ENCODE measurements around the gene CCDC175.
A peak's percentile ranks its signal among the peaks of the same experiment; 100 is the strongest.

CCDC175 gene

DNA sequence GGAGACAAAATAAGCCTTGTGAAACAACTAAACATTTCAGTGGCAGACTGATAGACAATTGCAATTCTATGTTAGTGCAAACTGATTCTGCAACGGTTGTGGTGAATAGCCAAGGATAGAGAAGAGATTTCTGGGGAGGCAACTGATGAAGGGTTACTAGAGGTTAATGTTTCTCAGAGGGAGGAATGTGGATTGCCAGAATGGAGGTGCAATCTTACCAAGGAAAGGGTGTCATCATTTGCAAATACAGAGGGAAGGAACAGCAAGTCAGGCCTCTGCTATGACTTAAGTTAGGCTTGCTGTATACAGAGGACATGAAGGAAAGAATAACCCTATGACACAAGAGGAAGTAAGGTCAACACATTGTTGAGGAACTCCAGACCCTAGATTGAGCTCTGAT is 35.8 kb downstream of the CCDC175 start:
- DNase-seq (ENCODE audit: low read depth): no peak

DNA sequence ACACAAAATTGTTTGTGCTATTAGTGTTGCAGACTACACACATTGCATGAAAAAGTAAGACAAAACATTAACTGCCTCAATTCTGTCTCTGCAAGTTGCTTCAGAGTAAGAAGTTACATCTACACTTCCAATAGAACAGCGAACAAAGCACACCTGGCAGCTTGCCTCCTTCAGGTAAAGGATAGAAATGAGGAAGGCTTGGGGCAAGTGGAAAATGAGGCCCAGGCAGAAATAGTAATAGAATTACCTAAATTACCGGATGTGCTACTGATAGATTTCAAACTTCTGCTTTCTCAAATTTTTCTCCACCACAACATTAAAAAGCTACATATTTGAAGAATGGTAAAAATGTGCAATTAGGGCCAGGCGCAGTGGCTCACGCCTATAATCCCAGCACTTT is 37.7 kb downstream of the CCDC175 start:
- no peak for DNase-seq (ENCODE audit: low read depth)

DNA sequence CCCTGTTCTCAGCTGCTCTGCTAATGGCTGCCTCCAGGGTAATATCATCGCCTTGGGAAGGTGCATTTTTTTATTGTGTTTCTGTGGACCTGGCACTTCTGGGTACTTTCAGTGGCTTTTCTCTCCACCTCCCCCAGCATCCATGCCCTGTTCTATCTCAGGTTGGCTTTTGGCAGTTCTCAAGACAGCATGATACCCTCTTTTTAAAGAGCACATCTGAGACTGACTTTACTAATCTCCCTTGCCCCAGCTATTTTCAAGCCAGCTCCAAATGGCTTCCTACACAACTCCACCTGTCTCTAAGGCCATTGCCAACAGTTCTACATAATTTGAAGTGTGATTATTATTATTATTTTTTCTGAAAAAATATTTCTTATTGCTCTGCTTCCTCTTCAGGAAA is 39.1 kb downstream of the CCDC175 start:
- DNase-seq (ENCODE audit: low read depth): no peak

DNA sequence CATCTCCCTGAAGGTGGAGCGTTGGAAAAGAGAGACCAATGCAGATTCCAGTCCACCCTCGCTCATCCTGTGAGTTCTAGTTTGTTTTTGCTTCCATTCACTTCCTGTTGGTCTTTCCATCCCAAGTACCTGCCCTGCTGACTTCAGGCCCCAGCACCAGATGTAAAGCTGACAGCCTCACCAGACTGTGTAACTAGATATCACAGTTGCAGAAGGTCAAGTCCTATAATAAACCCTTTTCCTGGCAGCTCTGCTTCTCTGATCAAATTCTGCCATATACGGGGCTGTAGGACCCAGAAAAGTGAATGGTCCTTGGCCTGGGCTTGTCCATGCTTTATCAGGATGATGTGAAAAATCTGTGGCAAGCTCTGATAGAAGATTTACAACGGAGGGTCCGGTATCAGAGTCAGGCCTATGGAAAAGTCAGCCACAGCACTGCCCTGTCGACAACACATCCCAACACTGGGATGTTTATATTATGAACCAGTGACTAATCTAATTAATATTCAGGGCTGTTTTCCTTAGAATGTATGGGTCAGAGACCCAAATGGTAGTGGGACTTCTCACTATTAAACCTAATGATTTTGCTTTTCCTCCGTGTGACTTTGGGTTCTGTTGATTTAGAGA is 42.1 kb downstream of the CCDC175 start:
- no peak for DNase-seq (ENCODE audit: low read depth)

DNA sequence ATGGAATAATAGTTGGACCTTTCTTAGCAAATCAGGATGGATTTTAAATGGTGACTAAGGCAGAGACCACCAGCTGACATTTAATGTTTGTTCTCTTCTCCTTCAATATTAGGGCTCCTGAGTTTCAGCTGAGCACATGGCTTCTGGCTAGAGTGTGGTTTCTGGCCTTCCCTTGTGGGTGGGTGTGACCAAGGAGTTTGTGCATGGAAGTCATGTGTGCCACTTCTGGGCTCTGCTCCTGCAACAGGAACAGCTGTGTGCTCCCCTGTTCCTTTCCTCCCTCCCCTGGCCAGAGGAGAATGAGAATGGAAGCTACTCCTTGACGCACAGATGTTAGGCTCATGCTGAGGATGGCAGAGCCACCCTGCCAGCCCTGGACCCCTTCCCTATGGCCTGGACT is 44.2 kb downstream of the CCDC175 start:
- no peak for DNase-seq (ENCODE audit: low read depth)

DNA sequence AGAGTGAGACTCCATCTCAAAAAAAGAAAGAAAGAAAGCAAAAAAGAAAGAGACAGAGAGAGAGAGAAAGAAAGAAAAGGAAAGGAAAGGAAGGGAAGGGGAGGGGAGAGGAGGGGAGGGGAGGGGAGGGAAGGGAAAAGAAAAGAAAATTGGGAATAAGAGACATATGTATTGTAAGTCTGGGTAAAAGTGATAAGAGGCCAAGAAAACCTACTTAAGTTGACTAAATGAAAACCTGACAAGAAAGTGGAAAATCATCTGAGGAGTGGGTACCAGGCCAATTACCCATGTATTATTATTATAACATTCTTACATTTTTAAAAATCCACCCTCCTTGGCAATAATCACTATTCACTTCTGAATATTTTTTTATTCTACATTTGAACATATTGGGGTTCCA is 46.3 kb downstream of the CCDC175 start:
- no peak for DNase-seq (ENCODE audit: low read depth)

DNA sequence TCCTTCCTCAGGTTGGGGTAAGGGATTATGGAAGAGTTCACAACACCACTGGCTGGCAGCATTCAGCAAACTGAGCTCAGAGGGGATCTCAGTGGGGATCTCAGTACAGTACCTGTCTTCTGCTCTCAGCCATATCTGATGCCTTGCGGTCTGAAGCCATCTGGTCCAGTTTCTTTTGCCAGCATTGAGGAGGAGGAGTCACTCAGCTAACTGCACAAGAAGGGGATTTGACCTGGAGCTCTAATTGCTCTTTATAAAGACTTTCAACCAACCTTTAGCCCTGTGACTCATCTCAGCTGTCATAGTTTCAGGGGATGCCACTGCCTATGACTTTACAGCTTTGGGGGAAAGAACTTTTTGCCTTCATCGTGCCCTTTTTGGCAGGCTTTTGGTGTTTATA is 47.4 kb downstream of the CCDC175 start:
- DNase-seq (ENCODE audit: low read depth): no peak

DNA sequence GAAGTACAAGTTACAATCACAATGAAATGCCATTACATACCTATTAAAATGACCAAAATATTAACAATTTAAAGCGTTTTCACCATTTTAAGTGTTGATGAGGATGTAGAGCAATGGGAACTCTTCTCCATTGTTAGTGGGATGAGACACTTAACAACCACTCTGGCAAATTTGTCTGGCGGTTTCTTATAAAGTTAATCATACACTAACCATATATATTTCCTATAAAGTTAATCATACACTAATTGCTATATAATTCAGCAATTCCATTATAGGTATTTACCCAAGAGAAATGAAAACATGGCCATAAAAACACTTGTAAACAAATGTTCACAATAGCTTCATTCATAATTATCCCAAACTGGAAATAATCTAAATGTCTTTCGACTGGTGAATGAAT is 56.4 kb downstream of the CCDC175 start:
- no peak for DNase-seq (ENCODE audit: low read depth)

DNA sequence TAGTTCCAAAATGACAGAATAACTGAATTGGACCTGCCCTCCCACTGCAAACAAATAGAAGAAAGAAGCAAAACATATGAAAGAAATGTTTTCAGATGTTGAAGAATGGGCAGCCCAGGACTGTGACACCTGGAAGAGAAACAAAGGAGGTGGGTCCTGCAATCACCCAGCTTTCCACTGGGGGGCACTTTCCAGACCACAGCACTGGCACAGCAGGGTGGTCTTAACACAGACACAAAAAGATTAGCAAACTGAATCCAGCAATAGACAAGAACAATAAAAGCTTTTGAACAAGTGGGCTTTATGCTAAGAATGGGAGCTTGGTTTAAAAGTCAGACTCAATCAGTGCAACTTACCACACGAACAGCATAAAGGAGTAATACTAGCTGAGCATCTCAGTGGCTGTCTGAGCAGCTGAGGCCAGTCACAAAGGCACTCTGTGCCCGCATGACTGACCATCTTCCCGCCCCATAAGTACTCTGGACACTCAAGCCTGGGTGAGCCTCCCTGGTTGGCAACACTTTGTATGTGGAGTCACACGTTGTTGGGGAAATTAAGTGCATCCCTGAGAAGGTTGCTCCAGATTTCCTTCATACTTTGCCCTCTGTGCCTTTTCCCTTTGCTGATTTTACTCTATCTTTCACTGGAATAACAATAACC is 64.6 kb downstream of the CCDC175 start:
- no peak for DNase-seq (ENCODE audit: low read depth)

DNA sequence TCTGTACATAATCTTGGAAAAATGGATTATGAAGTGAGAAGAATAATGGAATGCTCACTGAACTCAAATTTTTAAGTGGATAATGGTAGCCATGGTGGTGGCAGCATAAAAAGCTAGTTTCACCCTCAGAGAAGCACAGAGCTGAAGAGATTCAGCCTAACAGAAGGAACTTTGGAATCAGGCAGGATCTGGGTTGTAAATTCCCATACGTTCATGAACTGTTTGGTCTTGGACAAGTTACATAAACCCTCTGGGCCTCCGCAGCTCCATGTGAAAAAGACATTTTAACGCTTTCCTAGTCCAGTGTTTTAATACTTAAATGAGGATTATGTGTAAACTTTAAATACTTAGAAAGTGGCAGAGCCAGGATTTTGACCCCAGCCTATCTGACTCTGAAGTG is 65.6 kb downstream of the CCDC175 start:
- DNase-seq (ENCODE audit: low read depth): no peak

DNA sequence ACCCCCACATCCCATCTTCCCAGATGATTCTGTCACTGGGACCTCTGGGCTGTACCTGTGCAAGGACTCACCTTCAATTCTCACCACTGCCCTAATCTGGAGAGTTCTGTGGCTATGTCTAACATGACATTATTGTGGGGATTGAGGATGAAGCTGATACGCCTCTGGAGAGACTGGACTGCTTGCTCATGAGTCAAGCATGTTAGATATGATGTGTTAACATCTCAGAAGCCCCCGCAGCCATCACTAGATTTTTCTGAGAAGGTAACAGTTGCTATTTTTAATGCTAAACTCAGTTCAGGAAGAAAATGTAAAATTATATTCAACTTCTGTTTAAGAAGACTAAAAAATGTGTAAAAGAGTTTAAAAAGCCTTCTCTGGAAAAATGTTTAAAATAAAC is 66.6 kb downstream of the CCDC175 start:
- DNase-seq (ENCODE audit: low read depth): no peak

DNA sequence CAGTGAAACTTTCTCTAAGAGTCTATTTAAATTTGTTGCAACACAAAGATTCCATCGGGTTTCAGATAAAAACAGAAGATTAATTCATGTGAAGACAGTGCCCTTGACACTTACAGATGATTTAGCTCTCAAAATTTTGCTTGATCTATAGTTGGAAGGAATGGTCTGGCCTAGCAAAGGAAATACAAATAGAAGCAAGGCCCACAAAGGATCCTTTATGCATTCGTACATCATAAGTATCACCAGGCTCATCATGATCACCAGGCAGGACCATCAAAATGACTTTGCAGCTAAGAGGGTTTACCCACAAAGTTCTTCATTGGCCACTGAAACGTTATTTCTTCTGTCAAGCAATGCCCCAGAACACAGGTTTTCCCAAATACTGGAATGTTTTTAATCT is 67.5 kb downstream of the CCDC175 start:
- DNase-seq (ENCODE audit: low read depth): no peak

DNA sequence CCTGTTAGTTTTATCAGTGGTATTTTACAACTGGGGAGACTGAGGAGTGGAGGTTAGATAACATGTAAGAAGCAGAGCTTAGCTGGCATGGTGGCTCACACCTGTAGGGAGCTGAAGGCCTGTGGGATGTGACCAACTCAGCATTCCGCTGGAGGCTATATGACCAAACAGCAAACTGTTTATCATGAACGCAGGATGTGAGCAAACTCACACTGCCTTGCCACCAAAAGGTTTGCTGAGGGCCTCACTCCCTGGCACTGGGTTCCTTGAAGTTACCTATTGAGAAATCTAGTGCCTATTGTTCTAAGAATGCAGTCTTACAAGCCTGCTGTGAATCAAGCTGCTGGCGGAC is 68.9 kb downstream of the CCDC175 start:
- DNase-seq (ENCODE audit: low read depth): no peak

DNA sequence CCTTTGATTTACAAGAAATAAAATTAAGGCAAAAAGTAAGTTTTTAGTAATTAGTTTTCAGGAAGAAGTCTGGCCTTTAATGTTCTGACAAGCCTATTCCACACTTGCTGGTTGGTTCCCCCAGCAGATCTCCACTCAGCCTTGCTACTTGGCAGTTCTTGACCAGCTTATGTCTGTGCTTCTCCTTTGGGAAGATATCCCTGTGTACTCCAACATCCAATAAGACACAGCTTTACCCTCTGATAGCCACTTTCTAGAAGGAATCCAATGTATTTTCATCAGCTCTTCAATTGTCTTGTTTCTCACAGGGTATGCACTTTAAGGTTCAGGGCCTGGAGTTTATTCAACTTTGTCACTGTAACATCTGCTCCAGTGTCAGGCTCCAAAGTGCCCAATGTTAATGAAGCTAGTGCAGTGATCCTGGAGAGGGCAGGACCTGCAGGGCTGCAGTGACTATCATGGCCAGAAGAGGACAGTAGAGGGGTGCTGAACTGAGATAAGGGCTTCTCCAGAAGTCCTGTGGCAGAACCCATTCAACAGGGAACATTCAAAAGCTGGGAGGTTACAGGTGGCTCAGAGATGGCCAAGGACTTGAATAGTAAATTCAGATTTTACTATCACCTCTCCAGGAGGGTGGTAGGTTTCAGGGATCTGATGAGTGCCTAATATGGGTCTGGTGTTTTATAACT is 69.4 kb downstream of the CCDC175 start:
- DNase-seq (ENCODE audit: low read depth): peak; percentile 3

DNA sequence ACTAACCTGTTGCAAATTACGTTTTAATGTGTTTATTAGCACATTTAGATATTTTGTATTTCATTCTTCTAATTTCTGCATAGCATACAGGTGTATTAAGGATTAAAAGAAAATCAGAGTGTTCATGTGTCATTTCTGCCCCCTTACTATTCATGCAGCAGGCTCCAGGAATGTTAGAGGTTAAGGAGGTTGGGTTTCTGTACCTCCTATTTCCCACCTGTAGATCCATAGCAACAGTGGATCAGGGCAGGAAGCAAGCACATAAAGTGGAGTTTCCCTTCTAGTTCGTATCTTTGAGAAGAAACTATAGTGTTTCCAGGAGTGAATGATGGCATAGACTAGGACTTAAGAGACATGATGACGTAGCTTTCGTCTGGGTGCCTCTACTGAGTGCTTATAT is 73.4 kb downstream of the CCDC175 start:
- DNase-seq (ENCODE audit: low read depth): no peak

DNA sequence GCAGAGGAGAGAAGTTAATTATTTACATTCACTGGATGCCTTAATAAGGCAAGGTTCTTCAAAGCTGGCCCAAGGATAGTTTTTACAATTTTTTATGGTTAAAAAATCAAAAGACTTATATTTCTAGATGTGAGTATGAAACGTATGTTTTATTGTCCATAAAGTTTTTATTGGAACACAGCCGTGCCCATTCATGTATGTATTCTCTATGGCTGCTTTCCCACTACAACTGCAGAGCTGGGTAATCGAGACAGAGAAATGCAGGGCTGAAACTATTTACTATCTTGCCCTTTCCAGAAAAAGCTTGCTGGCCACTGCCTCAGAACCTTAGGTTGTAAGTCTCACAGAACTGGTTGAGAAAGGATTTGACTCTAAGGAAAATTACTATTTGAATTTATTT is 75.9 kb downstream of the CCDC175 start:
- DNase-seq (ENCODE audit: low read depth): no peak

DNA sequence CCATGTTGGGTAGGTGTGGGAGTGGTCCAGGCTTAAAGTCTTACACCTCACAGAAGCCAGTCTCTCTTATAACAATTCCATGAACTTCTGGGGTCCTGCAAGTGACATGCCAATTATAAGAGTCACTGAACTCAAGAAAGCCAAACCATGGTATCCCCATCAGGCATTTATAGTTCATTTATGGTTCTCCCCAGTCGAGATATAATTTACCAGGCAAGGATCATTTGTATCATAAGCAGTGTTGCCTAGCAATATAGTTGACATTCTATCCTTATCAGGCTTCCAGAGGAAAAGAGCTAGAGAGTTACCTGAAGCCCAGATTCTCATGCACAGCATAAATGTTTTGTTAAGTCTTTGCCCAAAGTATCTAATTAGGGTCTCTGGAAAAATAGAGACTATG is 84.2 kb downstream of the CCDC175 start:
- DNase-seq (ENCODE audit: low read depth): no peak

DNA sequence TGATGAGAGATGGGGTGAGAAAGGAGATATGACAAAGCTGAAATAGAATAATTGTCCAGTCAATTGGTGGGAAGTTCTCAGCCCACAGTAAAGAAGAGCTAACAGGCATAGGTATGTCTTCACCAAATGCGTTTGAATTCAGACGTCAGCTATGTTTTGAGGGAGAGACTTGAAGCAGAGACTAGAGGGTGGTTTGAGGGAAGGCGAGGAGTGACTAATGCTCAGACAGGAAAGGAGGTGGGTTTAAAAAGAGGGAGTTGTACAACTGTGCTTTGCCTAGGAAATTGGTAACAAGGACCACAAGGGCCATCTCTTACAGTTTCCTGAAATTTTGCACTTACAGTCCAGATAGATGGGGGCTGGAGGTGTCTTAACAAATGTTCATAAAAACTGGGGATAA is 85.9 kb downstream of the CCDC175 start:
- no peak for DNase-seq (ENCODE audit: low read depth)

DNA sequence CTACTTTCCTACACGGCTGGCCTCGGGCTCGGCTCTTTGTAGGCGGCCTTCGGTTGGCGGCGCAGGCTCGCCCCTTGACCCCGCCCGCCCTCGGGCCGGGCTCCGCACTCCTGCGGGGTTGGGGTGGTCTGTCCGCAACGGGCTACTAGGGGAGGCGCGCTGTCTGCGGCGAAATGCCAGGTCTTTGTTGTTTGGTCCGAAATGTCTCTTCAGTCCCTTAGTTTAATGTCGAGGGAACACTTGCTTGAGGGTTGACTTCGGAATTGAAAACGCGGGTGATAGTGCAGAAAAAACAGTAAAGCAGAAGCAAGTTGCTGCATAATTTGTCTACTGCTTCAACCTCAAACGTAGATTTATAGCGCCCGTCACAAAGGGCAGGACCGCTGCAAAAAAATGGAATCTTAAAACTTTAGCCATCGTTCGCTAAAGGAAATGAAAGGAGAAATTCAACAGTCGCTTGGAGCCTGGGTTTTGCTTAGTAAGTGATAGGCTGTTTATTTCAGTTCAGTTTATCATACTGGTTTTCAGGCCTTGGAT is 91.9 kb downstream of the CCDC175 start:
- DNase-seq (ENCODE audit: low read depth): no peak

DNA sequence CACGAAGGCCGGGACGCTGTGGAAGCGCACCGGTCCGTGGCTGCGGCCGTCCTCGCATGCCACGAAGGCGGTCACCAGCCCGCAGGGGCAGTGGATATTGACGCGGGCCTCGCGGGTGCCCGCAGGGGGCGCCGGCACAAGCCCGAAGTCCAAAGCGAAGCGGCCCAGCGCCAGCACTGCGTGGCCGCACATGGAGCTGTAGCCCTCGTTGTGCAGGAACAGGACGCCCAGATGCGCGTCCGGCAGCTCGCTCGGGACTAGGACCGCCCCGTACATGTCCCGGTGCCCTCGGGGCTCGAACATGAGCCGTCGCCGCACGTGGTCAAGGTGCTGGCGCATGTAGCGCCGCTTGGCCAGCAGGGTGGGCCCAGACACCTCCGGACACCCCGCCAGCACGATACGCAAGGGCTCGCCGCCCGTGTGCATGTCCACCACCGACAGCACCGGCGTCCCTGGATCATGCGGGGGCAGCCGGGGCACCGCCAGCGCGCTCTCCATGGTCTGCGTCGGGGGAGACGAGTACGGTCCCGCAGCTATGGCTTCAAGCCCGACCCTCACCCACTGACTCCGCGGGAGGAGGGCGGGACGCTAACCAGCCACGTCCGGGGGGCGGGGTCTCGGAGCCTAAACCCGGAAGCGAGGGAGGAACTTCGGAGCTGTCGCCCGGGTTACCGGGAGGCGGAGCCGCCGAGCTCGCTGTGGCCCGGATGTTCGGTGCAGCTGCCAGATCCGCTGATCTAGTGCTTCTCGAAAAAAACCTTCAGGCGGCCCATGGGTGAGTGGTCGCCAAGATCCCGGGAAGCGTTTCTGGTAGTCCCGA is 92.6 kb downstream of the CCDC175 start, which contains the start of the genes JKAMP and L3HYPDH:
TSS of gene JKAMP (plus strand) at position 699 of the 820 bp plus-strand sequence. CDS start at position 772, 73 bp downstream.
TSS of gene L3HYPDH (minus strand) at position 590 of the 820 bp plus-strand sequence. CDS start at position 498, 92 bp downstream.
- peak; percentile 95 for DNase-seq (ENCODE audit: low read depth)

DNA sequence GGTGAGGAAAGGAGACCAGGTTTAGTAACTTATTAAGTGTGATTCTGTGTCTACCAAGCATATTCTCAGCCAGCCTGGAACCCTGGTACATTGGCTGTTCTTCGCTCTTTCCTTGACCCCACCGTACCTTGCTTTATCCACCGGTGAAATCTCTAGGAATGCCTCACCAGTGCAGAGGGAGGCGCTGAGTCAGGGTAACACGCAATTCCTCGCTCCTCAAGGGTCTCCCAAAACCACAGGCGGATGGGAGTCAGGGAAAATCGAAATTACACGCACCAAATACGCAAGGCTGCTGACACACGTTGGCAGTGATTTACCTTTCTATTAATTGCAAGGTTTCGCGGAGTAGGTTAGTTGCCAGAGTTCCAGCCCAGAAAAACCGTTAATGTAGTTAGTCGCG is 93.2 kb downstream of the CCDC175 start:
- no peak for DNase-seq (ENCODE audit: low read depth)
